ENCODE data around the gene C1orf115. TPM values are rescaled to one million over a fixed set of nuclear protein-coding genes. Genes with fewer than 3 reads are reported as not detected.

Gene C1orf115
- total RNA-seq, 1 experiment from 2014 or later: 33.9 TPM

DNA sequence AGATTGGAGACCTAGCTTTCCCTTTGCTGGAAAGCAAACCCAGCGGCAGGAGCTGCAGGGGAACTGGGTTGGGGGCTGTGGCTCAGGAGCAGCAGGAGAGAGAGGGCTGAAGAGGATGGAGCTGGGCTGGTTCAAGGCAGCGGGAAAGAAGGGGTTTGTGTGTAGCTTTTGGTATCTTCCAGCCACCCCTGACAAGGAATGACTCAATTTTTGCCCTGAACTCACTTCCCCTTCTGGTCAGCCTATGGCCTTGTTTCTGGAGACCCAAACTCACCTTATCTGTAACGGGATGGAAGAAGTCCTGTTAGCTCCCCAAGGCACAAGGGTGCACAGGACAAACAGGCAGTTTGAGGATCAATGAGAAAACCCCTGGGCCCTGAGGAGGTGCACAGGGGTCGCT is 13.1 kb downstream of the C1orf115 start:
- no TSS peak for BruUV-seq (replicated peaks)
- Mint-ChIP-seq H3K4me1 (ENCODE audit: low read depth, unreplicated experiment) (peaks cover 9% of the 10 kb centered on the region), H3K4me3 (ENCODE audit: unreplicated experiment) (no peak overlapping the region), H3K9me3 (ENCODE audit: unreplicated experiment) (no peaks in the 10 kb centered on the region), H3K27ac (ENCODE audit: unreplicated experiment) (no peak overlapping the region), H3K27me3 (ENCODE audit: insufficient read depth, unreplicated experiment) (no peaks in the 10 kb centered on the region), H3K36me3 (ENCODE audit: insufficient read depth, unreplicated experiment) (no peaks in the 10 kb centered on the region)
- intact Hi-C loops (cut with micrococcal nuclease; ENCODE audit: unreplicated experiment): no loop called here
- H3K27me3 ChIP-seq (replicated peaks; ENCODE audit: control insufficient read depth, insufficient read depth, low read length): no peaks in the 10 kb centered on the region
- peaks cover 16% of the 10 kb centered on the region for H3K4me1 ChIP-seq
- no peaks in the 10 kb centered on the region for H3K36me3 ChIP-seq (ENCODE audit: control insufficient read depth, insufficient read depth, low read length)
- ChIA-PET CTCF (no interaction called here), POLR2A (no interaction called here)
- no peak for DNase-seq
- no peaks in the 10 kb centered on the region for H3K9me3 ChIP-seq
- no peak overlapping the region for H3K4me3 ChIP-seq (ENCODE audit: low read depth, low read length)
- TF ChIP-seq, protein P1, sequence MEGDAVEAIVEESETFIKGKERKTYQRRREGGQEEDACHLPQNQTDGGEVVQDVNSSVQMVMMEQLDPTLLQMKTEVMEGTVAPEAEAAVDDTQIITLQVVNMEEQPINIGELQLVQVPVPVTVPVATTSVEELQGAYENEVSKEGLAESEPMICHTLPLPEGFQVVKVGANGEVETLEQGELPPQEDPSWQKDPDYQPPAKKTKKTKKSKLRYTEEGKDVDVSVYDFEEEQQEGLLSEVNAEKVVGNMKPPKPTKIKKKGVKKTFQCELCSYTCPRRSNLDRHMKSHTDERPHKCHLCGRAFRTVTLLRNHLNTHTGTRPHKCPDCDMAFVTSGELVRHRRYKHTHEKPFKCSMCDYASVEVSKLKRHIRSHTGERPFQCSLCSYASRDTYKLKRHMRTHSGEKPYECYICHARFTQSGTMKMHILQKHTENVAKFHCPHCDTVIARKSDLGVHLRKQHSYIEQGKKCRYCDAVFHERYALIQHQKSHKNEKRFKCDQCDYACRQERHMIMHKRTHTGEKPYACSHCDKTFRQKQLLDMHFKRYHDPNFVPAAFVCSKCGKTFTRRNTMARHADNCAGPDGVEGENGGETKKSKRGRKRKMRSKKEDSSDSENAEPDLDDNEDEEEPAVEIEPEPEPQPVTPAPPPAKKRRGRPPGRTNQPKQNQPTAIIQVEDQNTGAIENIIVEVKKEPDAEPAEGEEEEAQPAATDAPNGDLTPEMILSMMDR (IDR thresholded peaks at IDR 0.05; ENCODE audit: insufficient read depth in 1 of 2, low read depth in 1 of 2, low read length in 1 of 2, severe bottlenecking in 1 of 2, unreplicated experiment in 1 of 2): no peak

DNA sequence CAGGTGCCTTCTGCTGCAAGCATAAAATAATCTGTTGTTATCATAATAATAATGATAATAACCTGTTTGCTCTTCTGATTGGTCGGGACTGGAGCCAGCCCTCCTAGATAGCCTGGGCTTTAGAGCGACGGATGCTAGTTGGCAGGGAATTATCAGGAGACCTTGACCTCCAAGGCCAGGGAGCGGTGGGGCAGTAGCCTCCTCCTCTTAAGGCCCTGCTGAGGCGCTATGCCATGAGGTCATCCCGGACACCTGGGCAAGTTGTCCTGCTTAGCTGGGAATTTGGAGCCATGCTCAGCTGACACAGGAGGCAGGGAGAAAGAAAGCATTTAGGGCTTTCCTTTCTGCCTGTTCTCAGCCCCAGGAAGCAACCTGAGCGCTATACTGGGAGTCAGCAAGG is 15.6 kb downstream of the C1orf115 start:
- H3K4me3 Mint-ChIP-seq (ENCODE audit: unreplicated experiment): no peak overlapping the region
- H3K9me3 ChIP-seq: no peaks in the 10 kb centered on the region
- H3K36me3 Mint-ChIP-seq (ENCODE audit: insufficient read depth, unreplicated experiment): no peaks in the 10 kb centered on the region
- TF ChIP-seq, protein P1 (IDR thresholded peaks at IDR 0.05; ENCODE audit: insufficient read depth in 1 of 2, low read depth in 1 of 2, low read length in 1 of 2, severe bottlenecking in 1 of 2, unreplicated experiment in 1 of 2): no peak
- H3K9me3 Mint-ChIP-seq (ENCODE audit: unreplicated experiment): no peaks in the 10 kb centered on the region
- POLR2A ChIA-PET: no interaction called here
- H3K27ac Mint-ChIP-seq (ENCODE audit: unreplicated experiment): no peak overlapping the region
- no peaks in the 10 kb centered on the region for H3K36me3 ChIP-seq (ENCODE audit: control insufficient read depth, insufficient read depth, low read length)
- no peaks in the 10 kb centered on the region for H3K27me3 ChIP-seq (replicated peaks; ENCODE audit: control insufficient read depth, insufficient read depth, low read length)
- DNase-seq: no peak
- intact Hi-C loops (cut with micrococcal nuclease; ENCODE audit: unreplicated experiment): no loop called here
- no peaks in the 10 kb centered on the region for H3K4me1 Mint-ChIP-seq (ENCODE audit: low read depth, unreplicated experiment)
- peaks cover 9% of the 10 kb centered on the region; the same call in 1 of the 2 replicates for H3K4me1 ChIP-seq
- H3K27me3 Mint-ChIP-seq (ENCODE audit: insufficient read depth, unreplicated experiment): no peaks in the 10 kb centered on the region
- H3K4me3 ChIP-seq (ENCODE audit: low read depth, low read length): no peak overlapping the region
- CTCF ChIA-PET: no interaction called here
- BruUV-seq (replicated peaks): no TSS peak

DNA sequence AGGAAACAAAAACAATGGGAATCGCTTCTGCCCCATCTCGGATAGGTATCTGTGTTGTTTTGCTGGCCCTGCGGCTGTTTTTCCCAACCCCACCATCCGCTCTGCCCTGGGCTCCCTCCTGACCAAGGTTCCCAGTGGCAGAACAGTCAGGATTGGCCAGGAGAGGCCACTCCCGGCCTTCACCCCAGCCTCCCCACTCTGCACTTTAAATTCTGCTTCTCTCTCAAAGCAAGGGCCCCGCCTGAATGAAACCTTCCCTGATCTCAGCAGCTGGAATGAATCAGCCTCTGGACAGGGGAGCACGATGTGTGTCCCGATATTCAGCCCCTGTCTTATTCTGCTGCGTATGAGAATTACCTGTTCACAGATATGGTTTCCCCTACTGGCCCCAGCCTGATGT is 16.3 kb downstream of the C1orf115 start:
- Histone ChIP-seq H3K4me1 (peaks cover 7% of the 10 kb centered on the region; the same call in 1 of the 2 replicates), H3K27me3 (replicated peaks; ENCODE audit: control insufficient read depth, insufficient read depth, low read length) (no peaks in the 10 kb centered on the region), H3K36me3 (ENCODE audit: control insufficient read depth, insufficient read depth, low read length) (no peaks in the 10 kb centered on the region), H3K9me3 (no peaks in the 10 kb centered on the region), H3K4me3 (ENCODE audit: low read depth, low read length) (no peak overlapping the region)
- TF ChIP-seq, protein P1 (IDR thresholded peaks at IDR 0.05; ENCODE audit: insufficient read depth in 1 of 2, low read depth in 1 of 2, low read length in 1 of 2, severe bottlenecking in 1 of 2, unreplicated experiment in 1 of 2): no peak
- Mint-ChIP-seq H3K36me3 (ENCODE audit: insufficient read depth, unreplicated experiment) (no peaks in the 10 kb centered on the region), H3K4me1 (ENCODE audit: low read depth, unreplicated experiment) (no peaks in the 10 kb centered on the region), H3K4me3 (ENCODE audit: unreplicated experiment) (no peak overlapping the region), H3K27ac (ENCODE audit: unreplicated experiment) (no peak overlapping the region), H3K9me3 (ENCODE audit: unreplicated experiment) (no peaks in the 10 kb centered on the region), H3K27me3 (ENCODE audit: insufficient read depth, unreplicated experiment) (no peaks in the 10 kb centered on the region)
- ChIA-PET CTCF (no interaction called here), POLR2A (no interaction called here)
- no TSS peak for BruUV-seq (replicated peaks)
- intact Hi-C loops (cut with micrococcal nuclease; ENCODE audit: unreplicated experiment): no loop called here
- no peak for DNase-seq

Measured in Caco-2 (cell line).